ENCODE results near the gene NACC2.

NACC2 gene

DNA sequence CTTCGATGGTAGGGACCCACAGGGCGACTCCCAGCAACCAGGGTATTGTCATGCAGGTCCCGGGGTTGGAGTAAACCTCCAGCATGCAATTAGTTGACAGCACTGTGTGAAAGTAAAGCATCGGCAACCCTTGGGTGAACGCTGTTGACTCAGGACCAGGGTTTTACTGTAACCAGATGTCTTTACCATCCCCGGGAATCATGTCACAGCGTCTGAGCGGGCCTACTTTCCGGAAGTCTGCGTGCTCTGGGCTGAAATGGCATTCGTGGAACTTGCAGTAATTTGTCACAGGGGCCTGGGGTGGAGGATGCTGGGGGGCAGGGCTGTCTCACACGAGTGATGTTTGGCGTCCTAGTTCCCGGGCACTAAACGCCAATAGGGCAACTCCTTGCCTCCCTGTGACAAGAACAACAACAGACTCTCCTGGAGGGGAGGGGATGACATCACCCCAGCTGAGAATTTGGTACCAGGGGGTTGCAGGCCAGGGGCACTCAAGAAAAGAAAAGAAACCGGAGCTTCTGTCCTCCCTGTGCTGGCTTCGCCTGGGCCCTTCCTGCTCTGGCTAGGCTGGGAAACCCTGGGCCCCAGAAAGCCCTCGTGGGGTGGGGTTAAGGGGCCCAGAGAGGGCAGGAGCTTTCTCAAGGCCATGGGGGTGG is 123.8 kb downstream of the NACC2 start:
- TF ChIP-seq ESRRG (CRISPR knock-in tag; IDR thresholded peaks at IDR 0.05): no peak
- TF ChIP-seq TCF4 (CRISPR knock-in tag; IDR thresholded peaks at IDR 0.05; ENCODE audit: borderline replicate concordance): no peak
- TF ChIP-seq, protein P1, sequence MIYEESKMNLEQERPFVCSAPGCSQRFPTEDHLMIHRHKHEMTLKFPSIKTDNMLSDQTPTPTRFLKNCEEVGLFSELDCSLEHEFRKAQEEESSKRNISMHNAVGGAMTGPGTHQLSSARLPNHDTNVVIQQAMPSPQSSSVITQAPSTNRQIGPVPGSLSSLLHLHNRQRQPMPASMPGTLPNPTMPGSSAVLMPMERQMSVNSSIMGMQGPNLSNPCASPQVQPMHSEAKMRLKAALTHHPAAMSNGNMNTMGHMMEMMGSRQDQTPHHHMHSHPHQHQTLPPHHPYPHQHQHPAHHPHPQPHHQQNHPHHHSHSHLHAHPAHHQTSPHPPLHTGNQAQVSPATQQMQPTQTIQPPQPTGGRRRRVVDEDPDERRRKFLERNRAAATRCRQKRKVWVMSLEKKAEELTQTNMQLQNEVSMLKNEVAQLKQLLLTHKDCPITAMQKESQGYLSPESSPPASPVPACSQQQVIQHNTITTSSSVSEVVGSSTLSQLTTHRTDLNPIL (CRISPR knock-in tag; IDR thresholded peaks at IDR 0.05; ENCODE audit: low read depth): no peak
- no peak for TF ChIP-seq ZC3H10 (CRISPR knock-in tag; IDR thresholded peaks at IDR 0.05)
- TF ChIP-seq ZFP3 (CRISPR knock-in tag; IDR thresholded peaks at IDR 0.05): no peak
- no peak for TF ChIP-seq TOX (CRISPR knock-in tag; IDR thresholded peaks at IDR 0.05; ENCODE audit: borderline replicate concordance)
- TF ChIP-seq, protein P2, sequence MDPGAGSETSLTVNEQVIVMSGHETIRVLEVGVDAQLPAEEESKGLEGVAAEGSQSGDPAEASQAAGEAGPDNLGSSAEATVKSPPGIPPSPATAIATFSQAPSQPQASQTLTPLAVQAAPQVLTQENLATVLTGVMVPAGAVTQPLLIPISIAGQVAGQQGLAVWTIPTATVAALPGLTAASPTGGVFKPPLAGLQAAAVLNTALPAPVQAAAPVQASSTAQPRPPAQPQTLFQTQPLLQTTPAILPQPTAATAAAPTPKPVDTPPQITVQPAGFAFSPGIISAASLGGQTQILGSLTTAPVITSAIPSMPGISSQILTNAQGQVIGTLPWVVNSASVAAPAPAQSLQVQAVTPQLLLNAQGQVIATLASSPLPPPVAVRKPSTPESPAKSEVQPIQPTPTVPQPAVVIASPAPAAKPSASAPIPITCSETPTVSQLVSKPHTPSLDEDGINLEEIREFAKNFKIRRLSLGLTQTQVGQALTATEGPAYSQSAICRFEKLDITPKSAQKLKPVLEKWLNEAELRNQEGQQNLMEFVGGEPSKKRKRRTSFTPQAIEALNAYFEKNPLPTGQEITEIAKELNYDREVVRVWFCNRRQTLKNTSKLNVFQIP (CRISPR knock-in tag; IDR thresholded peaks at IDR 0.05; ENCODE audit: borderline replicate concordance, low read depth): no peak
- ATAC-seq: no peak

DNA sequence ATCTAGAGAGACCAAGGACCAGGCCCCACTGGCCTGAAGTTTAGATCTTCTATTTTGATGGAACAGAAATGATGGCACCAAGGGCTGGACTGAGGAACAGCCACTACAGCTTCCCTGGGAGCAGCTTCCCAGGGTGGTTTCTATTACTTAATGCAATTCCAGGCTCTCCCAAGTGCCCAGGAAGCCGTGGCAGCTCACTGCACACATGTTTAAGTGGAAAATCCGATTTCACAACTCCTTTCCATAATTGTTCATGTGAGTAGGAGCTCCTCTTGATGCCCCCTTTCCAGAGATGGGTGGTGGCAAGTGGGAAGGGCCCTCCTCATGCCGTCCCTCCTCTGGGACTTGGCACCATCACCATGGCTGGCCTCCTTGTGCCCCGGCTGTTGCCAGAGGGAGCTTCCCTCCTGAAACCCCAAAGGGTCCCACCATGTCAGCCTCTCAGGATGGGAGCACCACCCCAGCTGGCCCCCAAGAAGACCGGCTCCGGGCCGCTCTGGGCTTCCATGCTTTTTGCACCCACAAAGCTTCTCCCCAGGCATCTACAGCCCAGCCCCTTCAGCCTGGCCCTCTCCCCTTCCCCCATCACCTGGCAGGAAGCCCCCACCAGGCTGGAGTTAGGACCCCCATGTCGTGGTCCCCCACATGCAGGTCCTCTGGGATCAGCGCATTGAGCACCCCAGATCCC is 124.8 kb downstream of the NACC2 start:
- TF ChIP-seq OSR1 (CRISPR knock-in tag; IDR thresholded peaks at IDR 0.05) (no peak), TOX (CRISPR knock-in tag; IDR thresholded peaks at IDR 0.05; ENCODE audit: borderline replicate concordance) (no peak), SNAI2 (CRISPR knock-in tag; IDR thresholded peaks at IDR 0.05) (no peak), ESRRG (CRISPR knock-in tag; IDR thresholded peaks at IDR 0.05) (no peak), GLIS3 (CRISPR knock-in tag; IDR thresholded peaks at IDR 0.05) (no peak), PPARA (CRISPR knock-in tag; IDR thresholded peaks at IDR 0.05; ENCODE audit: borderline replicate concordance) (no peak)
- TF ChIP-seq, protein P3, sequence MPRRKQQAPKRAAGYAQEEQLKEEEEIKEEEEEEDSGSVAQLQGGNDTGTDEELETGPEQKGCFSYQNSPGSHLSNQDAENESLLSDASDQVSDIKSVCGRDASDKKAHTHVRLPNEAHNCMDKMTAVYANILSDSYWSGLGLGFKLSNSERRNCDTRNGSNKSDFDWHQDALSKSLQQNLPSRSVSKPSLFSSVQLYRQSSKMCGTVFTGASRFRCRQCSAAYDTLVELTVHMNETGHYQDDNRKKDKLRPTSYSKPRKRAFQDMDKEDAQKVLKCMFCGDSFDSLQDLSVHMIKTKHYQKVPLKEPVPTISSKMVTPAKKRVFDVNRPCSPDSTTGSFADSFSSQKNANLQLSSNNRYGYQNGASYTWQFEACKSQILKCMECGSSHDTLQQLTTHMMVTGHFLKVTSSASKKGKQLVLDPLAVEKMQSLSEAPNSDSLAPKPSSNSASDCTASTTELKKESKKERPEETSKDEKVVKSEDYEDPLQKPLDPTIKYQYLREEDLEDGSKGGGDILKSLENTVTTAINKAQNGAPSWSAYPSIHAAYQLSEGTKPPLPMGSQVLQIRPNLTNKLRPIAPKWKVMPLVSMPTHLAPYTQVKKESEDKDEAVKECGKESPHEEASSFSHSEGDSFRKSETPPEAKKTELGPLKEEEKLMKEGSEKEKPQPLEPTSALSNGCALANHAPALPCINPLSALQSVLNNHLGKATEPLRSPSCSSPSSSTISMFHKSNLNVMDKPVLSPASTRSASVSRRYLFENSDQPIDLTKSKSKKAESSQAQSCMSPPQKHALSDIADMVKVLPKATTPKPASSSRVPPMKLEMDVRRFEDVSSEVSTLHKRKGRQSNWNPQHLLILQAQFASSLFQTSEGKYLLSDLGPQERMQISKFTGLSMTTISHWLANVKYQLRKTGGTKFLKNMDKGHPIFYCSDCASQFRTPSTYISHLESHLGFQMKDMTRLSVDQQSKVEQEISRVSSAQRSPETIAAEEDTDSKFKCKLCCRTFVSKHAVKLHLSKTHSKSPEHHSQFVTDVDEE (CRISPR knock-in tag; IDR thresholded peaks at IDR 0.05): no peak
- TF ChIP-seq, protein P4, sequence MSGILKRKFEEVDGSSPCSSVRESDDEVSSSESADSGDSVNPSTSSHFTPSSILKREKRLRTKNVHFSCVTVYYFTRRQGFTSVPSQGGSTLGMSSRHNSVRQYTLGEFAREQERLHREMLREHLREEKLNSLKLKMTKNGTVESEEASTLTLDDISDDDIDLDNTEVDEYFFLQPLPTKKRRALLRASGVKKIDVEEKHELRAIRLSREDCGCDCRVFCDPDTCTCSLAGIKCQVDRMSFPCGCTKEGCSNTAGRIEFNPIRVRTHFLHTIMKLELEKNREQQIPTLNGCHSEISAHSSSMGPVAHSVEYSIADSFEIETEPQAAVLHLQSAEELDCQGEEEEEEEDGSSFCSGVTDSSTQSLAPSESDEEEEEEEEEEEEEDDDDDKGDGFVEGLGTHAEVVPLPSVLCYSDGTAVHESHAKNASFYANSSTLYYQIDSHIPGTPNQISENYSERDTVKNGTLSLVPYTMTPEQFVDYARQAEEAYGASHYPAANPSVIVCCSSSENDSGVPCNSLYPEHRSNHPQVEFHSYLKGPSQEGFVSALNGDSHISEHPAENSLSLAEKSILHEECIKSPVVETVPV (CRISPR knock-in tag; IDR thresholded peaks at IDR 0.05): no peak
- no peak for ATAC-seq

DNA sequence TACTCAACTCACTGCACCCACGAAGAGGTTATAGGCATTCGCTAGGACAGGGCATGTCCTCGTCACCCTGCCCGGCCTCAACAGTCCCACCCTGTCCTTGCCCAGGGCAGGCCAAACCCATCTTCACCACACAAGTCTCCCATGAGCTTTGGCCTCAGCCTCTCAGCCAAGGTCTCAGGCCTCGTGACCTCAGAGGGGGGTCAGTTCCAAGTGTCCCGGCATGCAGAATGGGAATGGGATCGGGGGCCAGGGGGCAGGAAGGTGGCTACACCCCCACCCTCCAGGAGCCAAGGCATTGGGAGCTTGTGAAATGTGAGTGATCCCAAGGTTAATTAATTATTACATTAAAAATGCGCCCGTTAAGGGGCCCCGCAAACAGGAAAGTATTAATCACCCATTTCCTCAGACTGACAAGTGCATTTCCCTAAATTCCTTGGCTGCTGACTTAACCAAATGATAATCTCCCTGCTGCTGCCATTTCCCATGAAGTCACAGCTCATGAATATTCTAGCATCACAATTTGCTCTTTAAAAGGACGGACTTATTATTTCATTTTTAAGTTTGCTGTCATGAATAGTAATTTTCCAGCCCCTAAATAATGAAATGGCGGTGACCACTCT is 125.9 kb downstream of the NACC2 start:
- ATAC-seq: no peak
- TF ChIP-seq ZC3H10 (CRISPR knock-in tag; IDR thresholded peaks at IDR 0.05) (no peak), BACH2 (CRISPR knock-in tag; IDR thresholded peaks at IDR 0.05; ENCODE audit: borderline replicate concordance) (no peak), ISL1 (CRISPR knock-in tag; IDR thresholded peaks at IDR 0.05) (no peak), ESRRG (CRISPR knock-in tag; IDR thresholded peaks at IDR 0.05) (no peak), ZNF8 (CRISPR knock-in tag; IDR thresholded peaks at IDR 0.05) (no peak)
- TF ChIP-seq, protein P3 (CRISPR knock-in tag; IDR thresholded peaks at IDR 0.05): no peak
- TF ChIP-seq, protein P2 (CRISPR knock-in tag; IDR thresholded peaks at IDR 0.05; ENCODE audit: borderline replicate concordance, low read depth): no peak
- TF ChIP-seq, protein P1 (CRISPR knock-in tag; IDR thresholded peaks at IDR 0.05; ENCODE audit: low read depth): no peak
- TF ChIP-seq, protein P5, sequence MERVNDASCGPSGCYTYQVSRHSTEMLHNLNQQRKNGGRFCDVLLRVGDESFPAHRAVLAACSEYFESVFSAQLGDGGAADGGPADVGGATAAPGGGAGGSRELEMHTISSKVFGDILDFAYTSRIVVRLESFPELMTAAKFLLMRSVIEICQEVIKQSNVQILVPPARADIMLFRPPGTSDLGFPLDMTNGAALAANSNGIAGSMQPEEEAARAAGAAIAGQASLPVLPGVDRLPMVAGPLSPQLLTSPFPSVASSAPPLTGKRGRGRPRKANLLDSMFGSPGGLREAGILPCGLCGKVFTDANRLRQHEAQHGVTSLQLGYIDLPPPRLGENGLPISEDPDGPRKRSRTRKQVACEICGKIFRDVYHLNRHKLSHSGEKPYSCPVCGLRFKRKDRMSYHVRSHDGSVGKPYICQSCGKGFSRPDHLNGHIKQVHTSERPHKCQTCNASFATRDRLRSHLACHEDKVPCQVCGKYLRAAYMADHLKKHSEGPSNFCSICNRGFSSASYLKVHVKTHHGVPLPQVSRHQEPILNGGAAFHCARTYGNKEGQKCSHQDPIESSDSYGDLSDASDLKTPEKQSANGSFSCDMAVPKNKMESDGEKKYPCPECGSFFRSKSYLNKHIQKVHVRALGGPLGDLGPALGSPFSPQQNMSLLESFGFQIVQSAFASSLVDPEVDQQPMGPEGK (CRISPR knock-in tag; IDR thresholded peaks at IDR 0.05; ENCODE audit: borderline replicate concordance): no peak
- TF ChIP-seq, protein P4 (CRISPR knock-in tag; IDR thresholded peaks at IDR 0.05): no peak
